ENCODE measurements around the gene PMVK. TPM values are rescaled to one million over a fixed set of nuclear protein-coding genes. Genes with fewer than 3 reads are reported as not detected.

Gene PMVK
- total RNA-seq, 1 donor from 2014 or later = 26.7 TPM

- H3K27me3 Mint-ChIP-seq (ENCODE audit: unreplicated experiment) = peaks cover 3% of the 10 kb centered on the region
- no peak overlapping the region for H3K4me3 Mint-ChIP-seq (ENCODE audit: unreplicated experiment)
- no peak overlapping the region for H3K27ac Mint-ChIP-seq (ENCODE audit: unreplicated experiment)
- no peak for TF ChIP-seq CTCF (IDR thresholded peaks at IDR 0.05; ENCODE audit: unreplicated experiment)
- peaks cover 3% of the 10 kb centered on the region for H3K4me1 Mint-ChIP-seq (ENCODE audit: unreplicated experiment)
- no peak for DNase-seq (ENCODE audit: low spot score)
- peaks cover 22% of the 10 kb centered on the region for H3K36me3 Mint-ChIP-seq (ENCODE audit: low read depth, unreplicated experiment)
- no peaks in the 10 kb centered on the region for H3K9me3 Mint-ChIP-seq (ENCODE audit: unreplicated experiment)
These were observed 10.3 kb downstream of the PMVK start for GRCh38 chr1:154926201-154926600.

- H3K4me1 Mint-ChIP-seq (ENCODE audit: unreplicated experiment) = peaks cover 3% of the 10 kb centered on the region
- H3K27ac Mint-ChIP-seq (ENCODE audit: unreplicated experiment) = no peak overlapping the region
- peaks cover 22% of the 10 kb centered on the region for H3K36me3 Mint-ChIP-seq (ENCODE audit: low read depth, unreplicated experiment)
- peaks cover 3% of the 10 kb centered on the region for H3K27me3 Mint-ChIP-seq (ENCODE audit: unreplicated experiment)
- no peak for TF ChIP-seq CTCF (IDR thresholded peaks at IDR 0.05; ENCODE audit: unreplicated experiment)
- H3K9me3 Mint-ChIP-seq (ENCODE audit: unreplicated experiment) = no peaks in the 10 kb centered on the region
- H3K4me3 Mint-ChIP-seq (ENCODE audit: unreplicated experiment) = no peak overlapping the region
- DNase-seq (ENCODE audit: low spot score) = no peak
These were observed 11.0 kb downstream of the PMVK start for GRCh38 chr1:154925335-154926170.

- no peak overlapping the region for H3K4me3 Mint-ChIP-seq (ENCODE audit: unreplicated experiment)
- peak overlapping the region; percentile 24 for H3K27ac Mint-ChIP-seq (ENCODE audit: unreplicated experiment)
- DNase-seq (ENCODE audit: low spot score) = no peak
- TF ChIP-seq CTCF (IDR thresholded peaks at IDR 0.05; ENCODE audit: unreplicated experiment) = no peak
- peaks cover 17% of the 10 kb centered on the region for H3K36me3 Mint-ChIP-seq (ENCODE audit: low read depth, unreplicated experiment)
- H3K27me3 Mint-ChIP-seq (ENCODE audit: unreplicated experiment) = peaks cover 3% of the 10 kb centered on the region
- H3K4me1 Mint-ChIP-seq (ENCODE audit: unreplicated experiment) = peaks cover 3% of the 10 kb centered on the region
- no peaks in the 10 kb centered on the region for H3K9me3 Mint-ChIP-seq (ENCODE audit: unreplicated experiment)
These were observed 12.8 kb downstream of the PMVK start for GRCh38 chr1:154923695-154924094.

- H3K9me3 Mint-ChIP-seq (ENCODE audit: unreplicated experiment) = no peaks in the 10 kb centered on the region
- no peaks in the 10 kb centered on the region for H3K4me1 Mint-ChIP-seq (ENCODE audit: unreplicated experiment)
- H3K27me3 Mint-ChIP-seq (ENCODE audit: unreplicated experiment) = peaks cover 2% of the 10 kb centered on the region
These were observed 23.2 kb downstream of the PMVK start for GRCh38 chr1:154913273-154913672.

More at GRCh38 chr1:154913273-154913672, 23.2 kb downstream of the PMVK start:
- no peak for TF ChIP-seq CTCF (IDR thresholded peaks at IDR 0.05; ENCODE audit: unreplicated experiment)
- Mint-ChIP-seq H3K36me3 (ENCODE audit: low read depth, unreplicated experiment) (peaks cover 13% of the 10 kb centered on the region), H3K4me3 (ENCODE audit: unreplicated experiment) (no peak overlapping the region), H3K27ac (ENCODE audit: unreplicated experiment) (no peak overlapping the region)
- no peak for DNase-seq (ENCODE audit: low spot score)

Measured in endothelial cell (in vitro differentiated cells).